GM19372 (cell line): Measurements from ENCODE around the gene TRIM47.

Experiments
- ATAC-seq: cut with Tn5 transposase; IDR thresholded peaks from one replicate; pipeline ENCODE4 v1.9.1; 2021; ENCODE audit warnings: mild to moderate bottlenecking, low read depth, moderate library complexity; ENCODE audit not compliant: unreplicated experiment

TRIM47 gene

GRCh38 chr17:75878174-75878998, at the start of gene TRIM47:
Gene TRIM47, minus strand, starts transcription at chr17:75878581. Its CDS starts 33 bp downstream, at chr17:75878548.
- no peak for ATAC-seq

- ATAC-seq: no peak
Measured at GRCh38 chr17:75927286-75927922, 49.0 kb upstream of the TRIM47 start.

GRCh38 chr17:75926456-75926855, 48.1 kb upstream of the TRIM47 start:
- no peak for ATAC-seq

GRCh38 chr17:75925912-75926311, 47.5 kb upstream of the TRIM47 start:
- ATAC-seq: no peak

GRCh38 chr17:75925103-75925502, 46.7 kb upstream of the TRIM47 start:
- ATAC-seq: no peak

GRCh38 chr17:75922963-75923874, 44.8 kb upstream of the TRIM47 start:
- no peak for ATAC-seq

- ATAC-seq: no peak
Measured at GRCh38 chr17:75922173-75922961, 44.0 kb upstream of the TRIM47 start.

- ATAC-seq: no peak
Measured at GRCh38 chr17:75921596-75921995, 43.2 kb upstream of the TRIM47 start.

GRCh38 chr17:75920045-75920560, 41.7 kb upstream of the TRIM47 start:
- ATAC-seq: no peak

- ATAC-seq: no peak
Measured at GRCh38 chr17:75919611-75920010, 41.2 kb upstream of the TRIM47 start.

- no peak for ATAC-seq
Measured at GRCh38 chr17:75917917-75918445, 39.6 kb upstream of the TRIM47 start.

GRCh38 chr17:75917141-75917916, 38.9 kb upstream of the TRIM47 start:
- no peak for ATAC-seq

GRCh38 chr17:75915268-75915667, 36.9 kb upstream of the TRIM47 start:
- ATAC-seq: no peak

- ATAC-seq: no peak
Measured at GRCh38 chr17:75914643-75915267, 36.4 kb upstream of the TRIM47 start.

GRCh38 chr17:75913537-75914210, 35.3 kb upstream of the TRIM47 start:
- no peak for ATAC-seq

- ATAC-seq: no peak
Measured at GRCh38 chr17:75910699-75911098, 32.3 kb upstream of the TRIM47 start.

- no peak for ATAC-seq
Measured at GRCh38 chr17:75909812-75910274, 31.5 kb upstream of the TRIM47 start.
